Spleen (tissue), 11 donors: Measurements from ENCODE around the gene AHRR. TPM values are rescaled to one million over a fixed set of nuclear protein-coding genes. Genes with fewer than 3 reads are reported as not detected.

ENCODE experiments used
- DNase-seq: peaks from one replicate; pipeline ENCODE4 v3.0.0-alpha.2; 2020
- H3K27ac ChIP-seq, 8 donors: fragments of 200-600 bp; sonication (generic) in 7 of 8; 1 replicate in 4 of 8; 2 replicates in 4 of 8; pipeline versions ENCODE4 v1.5.0 to v1.8.0; 2016 to 2021; ENCODE audit warnings: inconsistent platforms in 4 of 8, mild to moderate bottlenecking in 4 of 8, moderate library complexity in 1 of 8
- H3K27me3 ChIP-seq, 7 donors: fragments of 200-600 bp; sonication (generic) in 6 of 7; replicated peaks in 1 of 7; 1 replicate in 4 of 7; 2 replicates in 3 of 7; pipeline versions ENCODE4 v1.5.0 to v1.8.0; 2016 to 2021; ENCODE audit warnings: inconsistent platforms in 3 of 7, mild to moderate bottlenecking in 1 of 7
- H3K36me3 ChIP-seq, 6 donors: fragments of 200-600 bp; sonication (generic) in 5 of 6; 1 replicate in 4 of 6; 2 replicates in 2 of 6; pipeline versions ENCODE4 v1.5.0 to v1.8.0; 2016 to 2021; ENCODE audit warnings: inconsistent platforms in 2 of 6
- H3K4me1 ChIP-seq, 6 donors: fragments of 200-600 bp; sonication (generic) in 5 of 6; 1 replicate in 3 of 6; 2 replicates in 3 of 6; pipeline versions ENCODE4 v1.5.0 to v1.8.0; 2016 to 2021; ENCODE audit warnings: inconsistent platforms in 3 of 6
- H3K4me3 ChIP-seq, 8 donors: fragments of 200-600 bp; sonication (generic) in 7 of 8; 1 replicate in 4 of 8; 2 replicates in 4 of 8; pipeline versions ENCODE4 v1.5.0 to v1.8.0; 2016 to 2021; ENCODE audit warnings: inconsistent platforms in 4 of 8, mild to moderate bottlenecking in 4 of 8, moderate library complexity in 2 of 8
- H3K9me3 ChIP-seq, 8 donors: fragments of 200-600 bp; sonication (generic) in 7 of 8; 1 replicate in 4 of 8; 2 replicates in 4 of 8; pipeline versions ENCODE4 v1.5.0 to v1.8.0; 2016 to 2021; ENCODE audit warnings: inconsistent platforms in 4 of 8
- CTCF ChIP-seq, 11 experiments: fragments of 200-600 bp in 7 of 11; fragments of 450-650 bp in 4 of 11; sonication (generic) in 4 of 11; IDR thresholded peaks in 8 of 11; conservative IDR thresholded peaks in 3 of 11; 1 replicate in 7 of 11; 2 replicates in 4 of 11; pipeline versions ENCODE4 v1.4.0 to v1.8.0; 2016 to 2021; ENCODE audit warnings: antibody characterized with exemption in 11 of 11, inconsistent platforms in 4 of 11, mild to moderate bottlenecking in 1 of 11
- POLR2A ChIP-seq, 3 donors: fragments of 450-650 bp; IDR thresholded peaks; one replicate each; pipeline ENCODE4 v1.5.1; 2017; ENCODE audit warnings: antibody characterized with exemption in 3 of 3, mild to moderate bottlenecking in 1 of 3
- POLR2AphosphoS5 ChIP-seq, 3 donors: sonication (generic); formaldehyde crosslinking; IDR thresholded peaks; one replicate each; pipeline ENCODE4 v1.5.1; 2017; ENCODE audit warnings: antibody characterized with exemption in 3 of 3
- WGBS, 5 donors: extraction: QIAGEN DNeasy Blood & Tissue Kit in 3 of 5; methylation state at CpG; one replicate each; pipeline versions ENCODE4 v1.1.5 to v1.1.7; 2013 to 2018; 5-methylcytosine and 5-hydroxymethylcytosine counted together
- intact Hi-C: fragments of 100-400 bp; cut with DNase I; formaldehyde crosslinking; loops from one replicate; pipeline ENCODE4 v1.15.0; 2023; ENCODE audit warnings: low total_unique reads
- polyA plus RNA-seq, 3 donors: library from polyadenylated mRNA; stranded (reverse); fragments of 200-250 nt; gene quantifications; one replicate each; pipeline ENCODE4 v1.2.1, GENCODE V29; 2013
- total RNA-seq, 7 donors: library from RNA; depleted of rRNA in 3 of 7; stranded (reverse); fragments of >200 nt in 3 of 7; fragmentation: NEBNext Ultra II Directional in 4 of 7; extraction: Animal tissue kit (Norgen Biotek cat#: 25700) in 4 of 7; gene quantifications; one replicate each; pipeline versions ENCODE4 v1.1.0 to v1.2.1, GENCODE V29; 2016 to 2021
- donor health status: healthy with polysubstance abuse.
- donor health status: DM: no; HTN: no; CAD: no; lungs with moderate emphysema.
- donor health status: DM: no; HTN: no; CAD: no.
- donor health status: Bipolar disorder and iron deficiency.
- donor health status: healthy.
- donor health status: DM: no; HTN: no; CAD: no.
- donor health status: DM: yes; HTN: yes; CAD: no.

Gene AHRR
- total and polyA plus RNA-seq, 10 donors, result 0.96 to 28.5 (median 13.2) TPM

GRCh38 chr5:346229-346935 lies 24.9 kb downstream of the AHRR start:
- no peak for DNase-seq
- Histone ChIP-seq H3K9me3 (no peaks in the 10 kb centered on the region), H3K4me1 (peaks cover 0 to 20% (median 5%) of the 10 kb centered on the region in 6 donors), H3K36me3 (no peaks in the 10 kb centered on the region), H3K27me3 (peaks cover 0 to 42% (median 6%) of the 10 kb centered on the region in 7 donors), H3K4me3 (no peak overlapping the region), H3K27ac (no peak overlapping the region)
- 33 to 47% (median 42%) methylated on average over 21 to 24 of the region's 24 CpGs for WGBS, 5 donors
- intact Hi-C loops, result no loop called here
- TF ChIP-seq POLR2AphosphoS5 (IDR thresholded peaks at IDR 0.05) (no peak), POLR2A (IDR thresholded peaks at IDR 0.05) (no peak), CTCF (IDR thresholded peaks at IDR 0.05 in 8 of 11, conservative IDR thresholded peaks at IDR 0.05 in 3 of 11) (no peak)

GRCh38 chr5:347712-348284 lies 26.3 kb downstream of the AHRR start:
- H3K4me1 ChIP-seq, result peaks cover 0 to 20% (median 5%) of the 10 kb centered on the region in 6 donors
- H3K36me3 ChIP-seq, result no peaks in the 10 kb centered on the region
- TF ChIP-seq POLR2A (IDR thresholded peaks at IDR 0.05) (no peak), POLR2AphosphoS5 (IDR thresholded peaks at IDR 0.05) (no peak), CTCF (IDR thresholded peaks at IDR 0.05 in 8 of 11, conservative IDR thresholded peaks at IDR 0.05 in 3 of 11) (no peak)
- H3K9me3 ChIP-seq, result no peaks in the 10 kb centered on the region
- intact Hi-C loops, result no loop called here
- no peak for DNase-seq
- no peak overlapping the region for H3K27ac ChIP-seq
- H3K4me3 ChIP-seq, result no peak overlapping the region
- WGBS, 5 donors, result 86 to 94% (median 90%) methylated on average over 10 of the region's 10 CpGs
- peaks cover 0 to 42% (median 6%) of the 10 kb centered on the region in 7 donors for H3K27me3 ChIP-seq

GRCh38 chr5:348726-349125 lies 27.2 kb downstream of the AHRR start:
- DNase-seq, result no peak
- 79 to 89% (median 88%) methylated on average over 5 of the region's 5 CpGs for WGBS, 5 donors
- TF ChIP-seq POLR2A (IDR thresholded peaks at IDR 0.05), result no peak
- no peak for TF ChIP-seq POLR2AphosphoS5 (IDR thresholded peaks at IDR 0.05)
- TF ChIP-seq CTCF (IDR thresholded peaks at IDR 0.05 in 8 of 11, conservative IDR thresholded peaks at IDR 0.05 in 3 of 11), result no peak
- H3K9me3 ChIP-seq, result no peaks in the 10 kb centered on the region
- intact Hi-C loops, result no loop called here
- no peak overlapping the region for H3K4me3 ChIP-seq
- peaks cover 0 to 33% (median 5%) of the 10 kb centered on the region in 7 donors for H3K27me3 ChIP-seq
- no peak overlapping the region for H3K27ac ChIP-seq
- H3K36me3 ChIP-seq, result peaks cover 0 to 4% (median 0%) of the 10 kb centered on the region in 6 donors
- H3K4me1 ChIP-seq, result peaks cover 0 to 15% (median 2%) of the 10 kb centered on the region in 6 donors

- TF ChIP-seq POLR2A (IDR thresholded peaks at IDR 0.05) (no peak), CTCF (IDR thresholded peaks at IDR 0.05 in 8 of 11, conservative IDR thresholded peaks at IDR 0.05 in 3 of 11) (no peak), POLR2AphosphoS5 (IDR thresholded peaks at IDR 0.05) (no peak)
- Histone ChIP-seq H3K9me3 (no peaks in the 10 kb centered on the region), H3K4me1 (peaks cover 0 to 10% (median 0%) of the 10 kb centered on the region in 6 donors), H3K4me3 (no peak overlapping the region), H3K27ac (no peak overlapping the region), H3K27me3 (peaks cover 0 to 28% (median 5%) of the 10 kb centered on the region in 7 donors), H3K36me3 (peaks cover 0 to 13% (median 0%) of the 10 kb centered on the region in 6 donors)
- 78 to 92% (median 84%) methylated on average over 9 of the region's 9 CpGs for WGBS, 5 donors
- intact Hi-C loops, result no loop called here
- DNase-seq, result no peak
These were observed 28.8 kb downstream of the AHRR start for GRCh38 chr5:350355-350754.
